Peyer's patch (tissue), 4 donors: Measurements from ENCODE around the gene WRAP53.

Experiments used
- CTCF ChIP-seq, 6 experiments: fragments of 450-650 bp in 4 of 6; fragments of 200-600 bp in 2 of 6; sonication (generic) in 1 of 6; IDR thresholded peaks; one replicate each; pipeline ENCODE4 v1.5.1; 2017 to 2019; ENCODE audit warnings: antibody characterized with exemption in 6 of 6, mild to moderate bottlenecking in 3 of 6, moderate library complexity in 1 of 6
- POLR2A ChIP-seq, 2 donors: fragments of 450-650 bp; IDR thresholded peaks; one replicate each; pipeline ENCODE4 v1.5.1; 2017; ENCODE audit warnings: antibody characterized with exemption in 2 of 2, mild to moderate bottlenecking in 2 of 2, moderate library complexity in 2 of 2

DNA sequence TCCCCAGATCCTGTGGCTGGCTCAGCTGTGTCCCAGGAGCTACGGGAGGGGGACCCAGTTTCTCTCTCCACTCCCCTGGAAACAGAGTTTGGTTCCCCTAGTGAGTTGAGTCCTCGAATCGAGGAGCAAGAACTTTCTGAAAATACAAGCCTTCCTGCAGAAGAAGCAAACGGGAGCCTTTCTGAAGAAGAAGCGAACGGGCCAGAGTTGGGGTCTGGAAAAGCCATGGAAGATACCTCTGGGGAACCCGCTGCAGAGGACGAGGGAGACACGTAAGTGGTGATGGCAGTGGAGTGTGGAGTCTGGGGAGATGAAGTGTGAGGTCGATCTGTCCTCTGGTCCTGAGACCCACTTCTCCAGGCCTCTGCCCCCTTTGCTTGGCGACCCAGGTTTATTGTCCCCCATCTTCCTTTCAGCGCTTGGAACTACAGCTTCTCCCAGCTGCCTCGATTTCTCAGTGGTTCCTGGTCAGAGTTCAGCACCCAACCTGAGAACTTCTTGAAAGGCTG, 585 bp downstream of the WRAP53 start:
- TF ChIP-seq CTCF (IDR thresholded peaks at IDR 0.05) = no peak
- no peak for TF ChIP-seq POLR2A (IDR thresholded peaks at IDR 0.05)
